Naive thymus-derived CD4-positive, alpha-beta T cell (primary cell): ENCODE measurements around the gene TMEM184A. TPM values are rescaled to one million over a fixed set of nuclear protein-coding genes. Genes with fewer than 3 reads are reported as not detected.
A peak's percentile ranks its signal among the peaks of the same experiment; 100 is the strongest.

Source experiments
- ATAC-seq: fragments of 150-1000 bp; cut with Tn5 transposase; 2 replicates; pipeline ENCODE4 v1.10.0; 2021; ENCODE audit warnings: mild to moderate bottlenecking, moderate library complexity
- CTCF ChIA-PET: fragments of 350-600 bp; sonication (Branson Sonifier 250); formaldehyde crosslinking; loops from one replicate; lab custom pipeline; 2021; ENCODE audit warnings: antibody characterized with exemption; lab: Charles Lee
- POLR2A ChIA-PET: fragments of 350-600 bp; sonication (Branson Sonifier 250); formaldehyde crosslinking; loops from one replicate; lab custom pipeline; 2021; ENCODE audit warnings: antibody characterized with exemption, inconsistent platforms; lab: Charles Lee
- DNase-seq, 9 donors: peaks; one replicate each; pipeline versions ENCODE4 v3.0.0 to v3.0.0-alpha.2; 2020 to 2022; ENCODE audit warnings: mixed read lengths in 1 of 9
- H3K27ac ChIP-seq: one replicate; pipeline ENCODE4 v1.7.0; 2013; ENCODE audit warnings: mild to moderate bottlenecking, low read depth, low read length, moderate library complexity
- H3K27me3 ChIP-seq, 2 donors: one replicate each; pipeline ENCODE4 v1.7.0; 2013; ENCODE audit warnings: low read length in 2 of 2, mild to moderate bottlenecking in 2 of 2, moderate library complexity in 2 of 2; ENCODE audit not compliant: control insufficient read depth in 2 of 2, insufficient read depth in 2 of 2
- H3K36me3 ChIP-seq, 3 experiments: 1 replicate in 2 of 3; 2 replicates in 1 of 3; pipeline ENCODE4 v1.7.0; 2013; ENCODE audit warnings: low read length in 3 of 3, mild to moderate bottlenecking in 3 of 3, moderate library complexity in 1 of 3; ENCODE audit not compliant: insufficient read depth in 3 of 3, control insufficient read depth in 2 of 3
- H3K4me1 ChIP-seq, 2 donors: one replicate each; pipeline ENCODE4 v1.7.0; 2013; ENCODE audit warnings: low read length in 2 of 2, mild to moderate bottlenecking in 2 of 2, moderate library complexity in 1 of 2; ENCODE audit not compliant: control insufficient read depth in 2 of 2, insufficient read depth in 2 of 2
- H3K4me3 ChIP-seq: 2 replicates; pipeline ENCODE4 v1.7.0; 2013; ENCODE audit warnings: mild to moderate bottlenecking, low read length
- H3K9me3 ChIP-seq, 3 experiments: 1 replicate in 2 of 3; 2 replicates in 1 of 3; pipeline ENCODE4 v1.7.0; 2013; ENCODE audit warnings: low read length in 3 of 3; ENCODE audit not compliant: control insufficient read depth in 2 of 3
- H3K27ac Mint-ChIP-seq, 9 donors: one replicate each; pipeline ENCODE4 v1.8.0; 2020 to 2022; ENCODE audit warnings: mixed read lengths in 9 of 9, mild to moderate bottlenecking in 8 of 9, moderate library complexity in 5 of 9, inconsistent platforms in 2 of 9
- H3K27me3 Mint-ChIP-seq, 5 donors: one replicate each; pipeline ENCODE4 v1.8.0; 2021 to 2022; ENCODE audit warnings: mixed read lengths in 5 of 5, mild to moderate bottlenecking in 1 of 5
- H3K36me3 Mint-ChIP-seq, 5 donors: one replicate each; pipeline ENCODE4 v1.8.0; 2020 to 2022; ENCODE audit warnings: mixed read lengths in 5 of 5, mild to moderate bottlenecking in 3 of 5, inconsistent platforms in 1 of 5
- H3K4me1 Mint-ChIP-seq, 7 donors: one replicate each; pipeline ENCODE4 v1.8.0; 2020 to 2022; ENCODE audit warnings: mixed read lengths in 7 of 7, mild to moderate bottlenecking in 3 of 7, inconsistent platforms in 1 of 7
- H3K4me3 Mint-ChIP-seq, 10 donors: one replicate each; pipeline ENCODE4 v1.8.0; 2020 to 2022; ENCODE audit warnings: mild to moderate bottlenecking in 10 of 10, mixed read lengths in 10 of 10, moderate library complexity in 6 of 10, inconsistent platforms in 2 of 10
- H3K9me3 Mint-ChIP-seq, 11 donors: one replicate each; pipeline ENCODE4 v1.8.0; 2020 to 2022; ENCODE audit warnings: mixed read lengths in 11 of 11, mild to moderate bottlenecking in 4 of 11, inconsistent platforms in 1 of 11, moderate library complexity in 1 of 11
- intact Hi-C, 2 donors: fragments of 100-400 bp; cut with micrococcal nuclease; formaldehyde crosslinking; loops; one replicate each; pipeline ENCODE4 v1.15.1; 2023
- polyA plus RNA-seq, 2 donors: library from polyadenylated mRNA; unstranded; fragments of 300-500 nt; fragmentation: Illumina TruSeq; gene quantifications; one replicate each; pipeline ENCODE4 v1.2.3, GENCODE V29; 2021
- total RNA-seq, 6 experiments: library from RNA in 5 of 6; stranded (reverse) in 5 of 6; gene quantifications; 1 replicate in 5 of 6; 2 replicates in 1 of 6; pipeline ENCODE4 v1.2.3 and lab custom pipeline; 2021 to 2026

TMEM184A gene
- total and polyA plus RNA-seq, 7 experiments from 2014 or later, result 0.05 to 0.06 TPM; not detected in 5

GRCh38 chr7:1598961-1599639 is 43.1 kb upstream of the TMEM184A start:
- H3K36me3 Mint-ChIP-seq, result peaks cover 0 to 3% (median 0%) of the 10 kb centered on the region in 5 donors
- Histone ChIP-seq H3K4me1 (no peaks in the 10 kb centered on the region), H3K27me3 (no peaks in the 10 kb centered on the region), H3K27ac (no peak overlapping the region), H3K36me3 (no peaks in the 10 kb centered on the region), H3K4me3 (no peak overlapping the region), H3K9me3 (no peaks in the 10 kb centered on the region)
- ChIA-PET POLR2A (no interaction called here), CTCF (interaction anchor here (0.6 kb wide), 1 partner anchor 86 kb away, joined by 3 read pairs; no protein-coding TSS in a partner anchor)
- H3K27me3 Mint-ChIP-seq, result peaks cover 0 to 25% (median 5%) of the 10 kb centered on the region in 5 donors
- DNase-seq (no peak), ATAC-seq (no peak)
- H3K9me3 Mint-ChIP-seq, result peaks cover 0 to 8% (median 0%) of the 10 kb centered on the region in 11 donors
- no peak overlapping the region for H3K27ac Mint-ChIP-seq
- H3K4me3 Mint-ChIP-seq, result no peak overlapping the region
- peaks cover 0 to under 1% (median 0%) of the 10 kb centered on the region in 7 donors for H3K4me1 Mint-ChIP-seq
- intact Hi-C loops, result no loop called here

GRCh38 chr7:1598286-1598685 is 42.3 kb upstream of the TMEM184A start:
- Histone ChIP-seq H3K4me3 (no peak overlapping the region), H3K36me3 (no peaks in the 10 kb centered on the region), H3K4me1 (peaks cover 0 to under 1% of the 10 kb centered on the region in 2 donors), H3K27ac (no peak overlapping the region), H3K27me3 (no peaks in the 10 kb centered on the region), H3K9me3 (no peaks in the 10 kb centered on the region)
- DNase-seq (no peak), ATAC-seq (no peak)
- Mint-ChIP-seq H3K9me3 (peaks cover 0 to 8% (median 0%) of the 10 kb centered on the region in 11 donors), H3K27ac (peak overlapping the region in 1 of 9 donors; percentile 15), H3K36me3 (peaks cover 0 to 3% (median 0%) of the 10 kb centered on the region in 5 donors), H3K4me1 (peaks cover 0 to 3% (median 0%) of the 10 kb centered on the region in 7 donors), H3K27me3 (peaks cover under 1 to 24% (median 5%) of the 10 kb centered on the region in 5 donors), H3K4me3 (no peak overlapping the region)
- intact Hi-C loops, result no loop called here
- ChIA-PET POLR2A (no interaction called here), CTCF (interaction anchor here (0.6 kb wide), 1 partner anchor 86 kb away, joined by 3 read pairs; no protein-coding TSS in a partner anchor)

GRCh38 chr7:1597791-1598190 is 41.8 kb upstream of the TMEM184A start:
- H3K4me1 Mint-ChIP-seq, result peaks cover 1 to 6% (median 5%) of the 10 kb centered on the region in 7 donors
- CTCF ChIA-PET, result no interaction called here
- intact Hi-C loops, result no loop called here
- peak overlapping the region in 2 of 9 donors; percentile 23 to 42 for H3K27ac Mint-ChIP-seq
- peaks cover 0 to 3% (median 0%) of the 10 kb centered on the region in 5 donors for H3K36me3 Mint-ChIP-seq
- POLR2A ChIA-PET, result interaction anchor here (0.6 kb wide), 1 partner anchor 16 kb away, joined by 4 read pairs; no protein-coding TSS in a partner anchor
- Histone ChIP-seq H3K9me3 (no peaks in the 10 kb centered on the region), H3K4me1 (peaks cover 0 to 5% of the 10 kb centered on the region in 2 donors), H3K36me3 (no peaks in the 10 kb centered on the region), H3K27ac (no peak overlapping the region), H3K27me3 (no peaks in the 10 kb centered on the region), H3K4me3 (no peak overlapping the region)
- H3K4me3 Mint-ChIP-seq, result no peak overlapping the region
- DNase-seq, result no peak
- H3K27me3 Mint-ChIP-seq, result peaks cover 6 to 26% (median 8%) of the 10 kb centered on the region in 5 donors
- peaks cover 0 to 8% (median 0%) of the 10 kb centered on the region in 11 donors for H3K9me3 Mint-ChIP-seq
- ATAC-seq, result no peak

- Histone ChIP-seq H3K4me1 (peaks cover 0 to 11% of the 10 kb centered on the region in 2 donors), H3K27ac (no peak overlapping the region), H3K4me3 (no peak overlapping the region), H3K9me3 (no peaks in the 10 kb centered on the region), H3K27me3 (no peaks in the 10 kb centered on the region), H3K36me3 (no peaks in the 10 kb centered on the region)
- Mint-ChIP-seq H3K27me3 (peaks cover 10 to 31% (median 13%) of the 10 kb centered on the region in 5 donors), H3K4me3 (no peak overlapping the region), H3K27ac (peak overlapping the region in 2 of 9 donors; percentile 42 to 48), H3K4me1 (peaks cover 5 to 12% (median 11%) of the 10 kb centered on the region in 7 donors), H3K36me3 (peaks cover 0 to 3% (median 0%) of the 10 kb centered on the region in 5 donors), H3K9me3 (peaks cover 0 to 8% (median 0%) of the 10 kb centered on the region in 11 donors)
- no peak for DNase-seq
- no peak for ATAC-seq
- intact Hi-C loops, result no loop called here
- CTCF ChIA-PET, result no interaction called here
- POLR2A ChIA-PET, result interaction anchor here (0.6 kb wide), 1 partner anchor 15 kb away, joined by 4 read pairs; no protein-coding TSS in a partner anchor
These were observed 41.2 kb upstream of the TMEM184A start for GRCh38 chr7:1597066-1597760.

- Histone ChIP-seq H3K9me3 (no peaks in the 10 kb centered on the region), H3K4me3 (no peak overlapping the region), H3K36me3 (no peaks in the 10 kb centered on the region), H3K27ac (no peak overlapping the region), H3K27me3 (peaks cover 0 to 5% of the 10 kb centered on the region in 2 donors), H3K4me1 (peaks cover 5 to 19% of the 10 kb centered on the region in 2 donors)
- Mint-ChIP-seq H3K4me3 (no peak overlapping the region), H3K9me3 (peaks cover 0 to 8% (median 0%) of the 10 kb centered on the region in 11 donors), H3K36me3 (peaks cover 0 to 3% (median 0%) of the 10 kb centered on the region in 5 donors), H3K27ac (no peak overlapping the region), H3K4me1 (peaks cover 9 to 20% (median 19%) of the 10 kb centered on the region in 7 donors), H3K27me3 (peaks cover 17 to 38% (median 18%) of the 10 kb centered on the region in 5 donors)
- DNase-seq (no peak), ATAC-seq (no peak)
- POLR2A ChIA-PET, result no interaction called here
- CTCF ChIA-PET, result no interaction called here
- intact Hi-C loops, result no loop called here
These were observed 40.4 kb upstream of the TMEM184A start for GRCh38 chr7:1596181-1597043.

GRCh38 chr7:1595636-1596035 is 39.6 kb upstream of the TMEM184A start:
- Mint-ChIP-seq H3K9me3 (peaks cover 0 to 8% (median 0%) of the 10 kb centered on the region in 11 donors), H3K27me3 (peaks cover 20 to 45% (median 26%) of the 10 kb centered on the region in 5 donors), H3K27ac (no peak overlapping the region), H3K36me3 (peaks cover 0 to 3% (median 0%) of the 10 kb centered on the region in 5 donors), H3K4me3 (no peak overlapping the region), H3K4me1 (peaks cover 14 to 27% (median 19%) of the 10 kb centered on the region in 7 donors)
- peaks cover 0 to 8% of the 10 kb centered on the region in 2 donors for H3K27me3 ChIP-seq
- no peak overlapping the region for H3K4me3 ChIP-seq
- no peak overlapping the region for H3K27ac ChIP-seq
- peaks cover 7 to 22% of the 10 kb centered on the region in 2 donors for H3K4me1 ChIP-seq
- ATAC-seq, result no peak
- no peaks in the 10 kb centered on the region for H3K36me3 ChIP-seq
- intact Hi-C loops, result no loop called here
- no peaks in the 10 kb centered on the region for H3K9me3 ChIP-seq
- DNase-seq, result no peak
- CTCF ChIA-PET, result interaction anchor here (0.6 kb wide), 1 partner anchor 753 kb away, joined by 6 read pairs; no protein-coding TSS in a partner anchor
- POLR2A ChIA-PET, result no interaction called here
